ENCODE data around the gene C17orf107. TPM values are rescaled to one million over a fixed set of nuclear protein-coding genes. Genes with fewer than 3 reads are reported as not detected.
"Not testable (repeated sequence)": the region's sequence is repeated elsewhere in the genome, so short reads cannot be mapped to it uniquely, and the experiment has no call there.

The C17orf107 gene
- polyA plus RNA-seq (ENCODE audit: insufficient read depth in 1 of 5, insufficient read length in 5 of 5, low replicate concordance in 1 of 5), result 1 to 10 TPM in 2 of 5 donors, under 1 TPM in 3; 0.52 to 1.8 (median 0.85) TPM
- long read RNA-seq, donor 1, result 0 reads
- long read RNA-seq, donor 2, result 0 reads
- long read RNA-seq, donor 3, result 0 reads
- long read RNA-seq, donor 4, result 0 reads
- long read RNA-seq, donor 5, result 0 reads
- long read RNA-seq, donor 6, result 0 reads
- long read RNA-seq, donor 7, partial matches to known transcripts, result 0 of 1 reads
- long read RNA-seq, donor 7, other reads (novel, unspliced or antisense), result 0 of 1 reads
- long read RNA-seq, donor 8, result 0 reads

DNA sequence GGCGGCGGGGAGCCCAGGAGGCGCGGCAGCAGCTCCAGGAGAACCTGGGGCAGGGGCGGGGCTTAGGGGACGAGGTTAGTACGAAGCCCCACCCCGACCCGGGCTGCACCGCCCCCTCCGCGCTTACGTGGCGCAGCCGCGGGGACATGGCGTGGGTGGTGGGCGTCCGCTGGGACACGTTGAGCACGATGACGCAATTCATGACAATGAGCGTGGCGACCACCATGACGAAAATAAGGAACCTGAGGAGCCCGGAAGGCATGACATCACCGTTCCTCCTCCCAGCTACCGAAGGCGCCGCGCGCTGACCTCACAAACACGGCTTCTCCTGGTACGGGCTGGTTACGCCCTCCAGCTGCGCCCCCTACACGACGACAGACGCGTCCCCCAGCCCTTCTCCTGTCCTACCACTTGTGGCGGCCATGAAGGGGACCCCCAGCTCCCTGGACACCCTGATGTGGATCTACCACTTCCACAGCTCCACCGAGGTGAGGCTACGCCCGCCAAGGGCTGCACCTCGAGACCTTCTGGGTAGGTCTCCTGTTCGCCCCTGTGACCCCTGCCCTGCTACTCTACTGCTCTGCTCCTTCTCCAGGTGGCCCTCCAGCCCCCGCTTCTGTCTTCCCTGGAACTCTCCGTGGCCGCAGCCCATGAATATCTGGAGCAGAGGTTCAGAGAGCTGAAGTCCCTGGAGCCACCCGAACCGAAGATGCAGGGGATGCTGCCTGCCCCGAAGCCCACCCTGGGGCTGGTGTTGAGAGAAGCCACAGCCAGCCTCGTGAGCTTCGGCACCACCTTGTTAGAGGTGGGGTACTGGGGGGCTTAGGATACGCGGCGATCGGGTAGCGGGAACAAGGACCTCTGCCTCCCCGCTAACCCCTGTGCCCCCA, at the start of gene C17orf107:
TSS of gene C17orf107 (plus strand) at position 196 of the 890 bp plus-strand sequence. CDS start at position 423, 227 bp downstream.
- peak; percentile 67 to 73 for DNase-seq

DNA sequence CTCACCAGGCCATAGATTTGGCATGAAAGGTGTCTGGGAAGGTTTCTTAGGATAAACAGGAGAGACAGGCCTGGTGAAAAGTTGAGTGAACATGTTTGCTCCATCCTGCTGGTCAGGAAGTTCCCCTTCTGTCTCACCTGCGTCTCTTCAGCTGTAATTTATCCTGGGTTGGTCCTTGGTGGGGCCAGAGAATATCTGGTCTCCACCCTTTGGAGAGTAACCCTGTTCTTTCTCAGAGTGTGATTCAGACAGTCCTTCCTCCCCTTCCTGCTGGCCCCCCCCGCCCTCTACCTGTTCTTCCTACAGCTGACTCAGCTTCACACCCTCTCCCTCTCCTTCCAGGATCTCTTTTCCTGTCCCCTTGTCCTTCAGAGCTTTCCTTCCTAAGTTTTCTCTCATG, 49.1 kb upstream of the C17orf107 start:
- no peak for DNase-seq

- DNase-seq, result no peak
These were observed 48.3 kb upstream of the C17orf107 start for GRCh38 chr17:4851084-4851483.

- DNase-seq, result no peak
These were observed 46.6 kb upstream of the C17orf107 start for GRCh38 chr17:4852567-4853207.

- no peak for DNase-seq
These were observed 46.1 kb upstream of the C17orf107 start for GRCh38 chr17:4853208-4853671.

- DNase-seq, result no peak
These were observed 45.1 kb upstream of the C17orf107 start for GRCh38 chr17:4854111-4854681.

- no peak for DNase-seq
These were observed 42.9 kb upstream of the C17orf107 start for GRCh38 chr17:4856271-4856936.

DNA sequence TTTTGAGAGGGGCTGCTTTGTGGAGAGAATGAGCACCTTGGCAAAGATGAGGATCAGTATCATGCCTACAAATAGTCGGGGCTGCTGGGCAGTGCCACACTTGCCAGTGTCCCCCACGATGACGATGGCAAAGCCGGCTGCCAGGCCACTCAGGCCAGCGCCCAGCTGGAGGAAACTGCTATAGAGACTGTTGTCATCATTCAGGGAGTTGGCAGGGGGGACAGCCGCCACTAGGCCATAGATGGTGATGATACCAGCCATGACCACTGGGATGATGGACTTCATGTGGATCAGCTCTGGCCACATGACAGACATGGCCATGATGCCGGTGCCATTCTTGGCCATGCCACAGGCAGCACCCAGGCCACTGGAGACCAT, 42.4 kb upstream of the C17orf107 start:
- DNase-seq, result no peak

DNA sequence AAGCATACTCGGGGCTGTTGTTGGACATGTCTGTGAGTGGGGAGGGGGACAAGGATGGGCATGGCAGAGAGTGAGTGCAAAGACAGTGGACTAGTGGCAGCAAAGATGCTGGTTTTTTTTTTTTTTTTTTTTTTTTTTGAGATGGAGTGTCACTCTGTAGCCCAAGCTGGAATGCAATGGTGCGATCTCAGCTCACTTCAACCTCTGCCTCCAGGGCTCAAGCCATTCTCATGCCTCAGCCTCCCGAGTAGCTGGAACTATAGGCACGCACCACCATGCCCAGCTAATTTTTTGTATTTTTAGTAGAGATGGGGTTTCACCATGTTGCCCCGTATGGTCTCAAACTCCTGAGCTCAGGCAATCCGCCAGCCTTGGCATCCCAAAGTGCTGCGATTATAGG, 42.0 kb upstream of the C17orf107 start:
- DNase-seq, result not testable (repeated sequence)

GRCh38 chr17:4858068-4858881, 41.1 kb upstream of the C17orf107 start:
- no peak for DNase-seq

- DNase-seq, result no peak
These were observed 40.5 kb upstream of the C17orf107 start for GRCh38 chr17:4858882-4859260.

DNA sequence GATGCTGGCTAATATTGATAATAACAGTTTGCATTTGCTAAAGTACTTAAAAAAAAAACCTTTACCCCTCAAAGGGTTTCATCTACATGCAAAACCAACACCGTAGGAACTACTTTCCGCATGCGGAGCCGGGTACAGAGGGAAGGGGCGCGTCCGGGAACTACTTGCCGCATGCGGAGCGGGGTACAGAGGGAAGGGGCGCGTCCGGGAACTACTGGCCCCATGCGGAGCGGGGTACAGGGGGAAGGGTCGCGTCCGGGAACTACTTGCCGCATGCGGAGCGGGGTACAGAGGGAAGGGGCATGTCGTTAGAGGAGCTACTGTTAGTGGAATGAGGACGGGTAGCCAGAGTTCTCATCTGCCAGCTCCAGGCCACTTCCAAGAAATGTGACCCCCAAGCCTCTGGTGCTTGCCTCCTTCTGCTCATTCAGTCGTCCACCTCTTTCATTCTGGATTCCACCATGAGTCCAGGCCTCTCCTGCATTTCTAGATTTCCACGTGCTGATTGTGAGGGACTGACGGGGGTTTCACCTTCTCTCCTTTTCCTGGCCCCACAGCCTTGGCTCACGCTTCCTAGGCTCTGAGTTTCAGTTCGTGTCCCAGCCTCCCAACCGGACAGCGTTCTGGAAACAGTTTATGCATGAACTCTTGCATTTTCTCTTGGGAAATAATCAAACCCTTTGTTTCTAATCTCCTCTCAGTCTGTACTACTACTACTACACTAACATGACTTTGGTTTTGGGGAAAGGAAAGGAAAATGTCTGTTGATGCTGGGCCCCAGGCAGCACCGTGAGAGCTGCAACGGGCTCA, 39.3 kb upstream of the C17orf107 start:
- no peak for DNase-seq

- no peak for DNase-seq
These were observed 38.7 kb upstream of the C17orf107 start for GRCh38 chr17:4860651-4861050.

GRCh38 chr17:4861052-4861451, 38.3 kb upstream of the C17orf107 start:
- no peak for DNase-seq

GRCh38 chr17:4862720-4863119, 36.6 kb upstream of the C17orf107 start:
- no peak for DNase-seq

DNA sequence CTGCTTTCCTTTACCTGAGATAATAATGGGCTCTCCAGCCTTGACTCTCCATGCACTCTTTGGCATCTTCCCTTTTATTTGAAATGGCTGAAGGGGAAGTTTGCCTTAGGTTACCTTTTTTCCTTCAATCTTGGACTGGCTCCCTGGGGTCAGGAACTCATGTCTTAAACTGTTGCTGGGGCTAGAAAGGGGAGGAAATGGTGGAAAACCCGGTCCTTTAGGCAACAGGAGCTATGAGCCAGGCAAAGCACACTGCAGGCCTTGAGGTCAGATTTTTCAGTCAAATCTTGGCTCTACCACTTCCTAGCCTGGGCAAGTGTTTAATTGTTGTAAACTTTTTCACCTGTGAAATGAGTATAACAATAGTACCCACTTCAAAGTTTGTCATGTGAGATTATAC, 36.0 kb upstream of the C17orf107 start:
- DNase-seq, result no peak

- DNase-seq, result not testable (repeated sequence)
These were observed 31.8 kb upstream of the C17orf107 start for GRCh38 chr17:4867535-4867934.

- DNase-seq, result not testable (repeated sequence)
These were observed 30.0 kb upstream of the C17orf107 start for GRCh38 chr17:4869058-4869998.

Measured in right lung (tissue), 10 donors.